Mesendoderm (in vitro differentiated cells): Measurements from ENCODE around the gene TUBGCP6.
"Not testable (repeated sequence)": the region's sequence is repeated elsewhere in the genome, so short reads cannot be mapped to it uniquely, and the experiment has no call there.

Source experiments
- DNase-seq: peaks from one replicate; pipeline ENCODE4 v3.0.0; 2013
- H2AK5ac ChIP-seq: 2 replicates; pipeline ENCODE4 v1.6.1; 2013; ENCODE audit warnings: low read length, inconsistent platforms
- H2BK120ac ChIP-seq: 2 replicates; pipeline ENCODE4 v1.6.1; 2013; ENCODE audit warnings: low read depth, mild to moderate bottlenecking, low read length, moderate library complexity, mixed read lengths
- H2BK15ac ChIP-seq: replicated peaks from 2 replicates; pipeline ENCODE4 v1.6.1; 2013; ENCODE audit warnings: low read depth, mild to moderate bottlenecking, moderate library complexity
- H2BK5ac ChIP-seq: 2 replicates; pipeline ENCODE4 v1.6.1; 2013; ENCODE audit warnings: low read length, inconsistent platforms
- H3K18ac ChIP-seq: 2 replicates; pipeline ENCODE4 v1.6.1; 2013; ENCODE audit warnings: mild to moderate bottlenecking, low read length, mixed read lengths
- H3K23ac ChIP-seq: one replicate; pipeline ENCODE4 v1.6.1; 2013; ENCODE audit warnings: low read length
- H3K27ac ChIP-seq: 2 replicates; pipeline ENCODE4 v1.5.1; 2013; ENCODE audit warnings: low read depth, mild to moderate bottlenecking, inconsistent platforms, low read length, moderate library complexity
- H3K27me3 ChIP-seq: 2 replicates; pipeline ENCODE4 v1.6.1; 2013; ENCODE audit warnings: low read length, control low read depth, mild to moderate bottlenecking, inconsistent platforms; ENCODE audit not compliant: insufficient read depth, poor library complexity
- H3K36me3 ChIP-seq: 2 replicates; pipeline ENCODE4 v1.6.1; 2013; ENCODE audit warnings: low read length, inconsistent platforms; ENCODE audit not compliant: control insufficient read depth, insufficient read depth
- H3K4ac ChIP-seq: one replicate; pipeline ENCODE4 v1.6.1; 2013; ENCODE audit warnings: low read depth, mild to moderate bottlenecking, low read length, moderate library complexity
- H3K4me1 ChIP-seq: 2 replicates; pipeline ENCODE4 v1.6.1; 2013; ENCODE audit warnings: low read depth, low read length, inconsistent platforms; ENCODE audit not compliant: control insufficient read depth
- H3K4me2 ChIP-seq: 2 replicates; pipeline ENCODE4 v1.6.1; 2013; ENCODE audit warnings: low read length
- H3K4me3 ChIP-seq: 2 replicates; pipeline ENCODE4 v1.5.1; 2013; ENCODE audit warnings: mild to moderate bottlenecking, low read length
- H3K56ac ChIP-seq: one replicate; pipeline ENCODE4 v1.6.1; 2013; ENCODE audit warnings: low read length
- H3K79me1 ChIP-seq: 2 replicates; pipeline ENCODE4 v1.6.1; 2013; ENCODE audit warnings: low read length, inconsistent platforms
- H3K79me2 ChIP-seq: 2 replicates; pipeline ENCODE4 v1.6.1; 2013; ENCODE audit warnings: mild to moderate bottlenecking, low read length; ENCODE audit not compliant: control insufficient read depth, insufficient read depth
- H3K9ac ChIP-seq: 2 replicates; pipeline ENCODE4 v1.6.1; 2013; ENCODE audit warnings: low read length, inconsistent platforms
- H4K5ac ChIP-seq: one replicate; pipeline ENCODE4 v1.6.1; 2013; ENCODE audit warnings: low read length
- H4K8ac ChIP-seq: one replicate; pipeline ENCODE4 v1.6.1; 2013; ENCODE audit warnings: low read depth, mild to moderate bottlenecking, control low read depth, low read length, moderate library complexity
- WGBS: extraction: QIAGEN DNeasy Blood & Tissue Kit; methylation state at CpG from one replicate; pipeline ENCODE4 v1.1.7; 2013; ENCODE audit warnings: low lambda C conversion rate, missing lambda C conversion rate; ENCODE audit not compliant: insufficient coverage; ENCODE audit errors: extremely low coverage; 5-methylcytosine and 5-hydroxymethylcytosine counted together

Gene TUBGCP6

GRCh38 chr22:50171319-50171964 is 73.4 kb downstream of the TUBGCP6 start:
- no peak for DNase-seq
- H3K4ac ChIP-seq: no peak overlapping the region
- H3K27ac ChIP-seq: no peak overlapping the region
- WGBS: no CpG with 5 or more reads among the region's 15 CpGs
- H3K36me3 ChIP-seq: no peaks in the 10 kb centered on the region
- H4K5ac ChIP-seq: no peak overlapping the region
- no peak overlapping the region for H3K23ac ChIP-seq
- no peak overlapping the region for H2AK5ac ChIP-seq
- no peak overlapping the region for H3K18ac ChIP-seq
- no peak overlapping the region for H2BK120ac ChIP-seq
- H2BK5ac ChIP-seq: no peak overlapping the region
- no peak overlapping the region for H4K8ac ChIP-seq
- peak overlapping the region; percentile 13 for H3K4me2 ChIP-seq
- H2BK15ac ChIP-seq: no peak overlapping the region
- H3K4me3 ChIP-seq: no peak overlapping the region
- H3K79me1 ChIP-seq: no peaks in the 10 kb centered on the region
- H3K9ac ChIP-seq: no peak overlapping the region
- no peaks in the 10 kb centered on the region for H3K4me1 ChIP-seq
- no peak overlapping the region for H3K56ac ChIP-seq
- no peaks in the 10 kb centered on the region for H3K79me2 ChIP-seq
- H3K27me3 ChIP-seq: peaks cover 9% of the 10 kb centered on the region

GRCh38 chr22:50170453-50171318 is 74.1 kb downstream of the TUBGCP6 start, which contains the start of gene PANX2:
Gene PANX2 (plus strand): TSS chr22:50170731. CDS start chr22:50170731, 0 bp downstream.
- H2AK5ac ChIP-seq: no peak within 1 kb of the TSS
- no peak within 1 kb of the TSS for H4K8ac ChIP-seq
- no peaks in the 10 kb centered on the region for H3K79me1 ChIP-seq
- H3K56ac ChIP-seq: peak within 1 kb of the TSS; percentile 89
- no peaks in the 10 kb centered on the region for H3K79me2 ChIP-seq
- H3K4me1 ChIP-seq: no peaks in the 10 kb centered on the region
- H3K27ac ChIP-seq: no peak within 1 kb of the TSS
- peak within 1 kb of the TSS; percentile 81 for H3K4ac ChIP-seq
- H4K5ac ChIP-seq: no peak within 1 kb of the TSS
- H3K9ac ChIP-seq: peak within 1 kb of the TSS; percentile 62
- H3K36me3 ChIP-seq: no peaks in the 10 kb centered on the region
- peaks cover 9% of the 10 kb centered on the region for H3K27me3 ChIP-seq
- no CpG with 5 or more reads among the region's 105 CpGs for WGBS
- H3K23ac ChIP-seq: no peak within 1 kb of the TSS
- no peak within 1 kb of the TSS for H2BK15ac ChIP-seq
- no peak within 1 kb of the TSS for H2BK5ac ChIP-seq
- peak within 1 kb of the TSS; percentile 83 for H3K18ac ChIP-seq
- peak within 1 kb of the TSS; percentile 33 for H3K4me3 ChIP-seq
- DNase-seq: no peak
- H2BK120ac ChIP-seq: no peak within 1 kb of the TSS
- H3K4me2 ChIP-seq: peak within 1 kb of the TSS; percentile 81

GRCh38 chr22:50169774-50170341 is 75.0 kb downstream of the TUBGCP6 start:
- Histone ChIP-seq H3K23ac (no peak overlapping the region), H3K18ac (peak overlapping the region; percentile 83), H3K4me1 (no peaks in the 10 kb centered on the region), H3K27ac (no peak overlapping the region), H3K79me1 (no peaks in the 10 kb centered on the region), H3K4me3 (no peak overlapping the region), H4K8ac (no peak overlapping the region), H2BK5ac (no peak overlapping the region), H3K4me2 (no peak overlapping the region), H2AK5ac (no peak overlapping the region), H2BK120ac (no peak overlapping the region), H3K79me2 (no peaks in the 10 kb centered on the region), H3K4ac (peak overlapping the region; percentile 81), H3K9ac (peak overlapping the region; percentile 61), H3K36me3 (no peaks in the 10 kb centered on the region), H4K5ac (no peak overlapping the region), H2BK15ac (no peak overlapping the region), H3K27me3 (peaks cover 9% of the 10 kb centered on the region), H3K56ac (peak overlapping the region; percentile 64)
- WGBS: no CpG with 5 or more reads among the region's 70 CpGs
- peak; percentile 32 for DNase-seq

GRCh38 chr22:50169181-50169759 is 75.6 kb downstream of the TUBGCP6 start:
- no CpG with 5 or more reads among the region's 36 CpGs for WGBS
- H3K4me1 ChIP-seq: no peaks in the 10 kb centered on the region
- H3K27me3 ChIP-seq: peaks cover 9% of the 10 kb centered on the region
- H3K36me3 ChIP-seq: no peaks in the 10 kb centered on the region
- peak overlapping the region; percentile 81 for H3K4ac ChIP-seq
- no peak overlapping the region for H3K27ac ChIP-seq
- H3K18ac ChIP-seq: peak overlapping the region; percentile 83
- H3K56ac ChIP-seq: peak overlapping the region; percentile 64
- H4K5ac ChIP-seq: no peak overlapping the region
- no peak overlapping the region for H2BK15ac ChIP-seq
- H4K8ac ChIP-seq: no peak overlapping the region
- H3K79me1 ChIP-seq: no peaks in the 10 kb centered on the region
- H3K4me2 ChIP-seq: no peak overlapping the region
- no peak overlapping the region for H3K9ac ChIP-seq
- H3K4me3 ChIP-seq: no peak overlapping the region
- H3K79me2 ChIP-seq: no peaks in the 10 kb centered on the region
- H2BK5ac ChIP-seq: no peak overlapping the region
- H2AK5ac ChIP-seq: no peak overlapping the region
- no peak for DNase-seq
- H3K23ac ChIP-seq: no peak overlapping the region
- H2BK120ac ChIP-seq: no peak overlapping the region

GRCh38 chr22:50168490-50169180 is 76.2 kb downstream of the TUBGCP6 start:
- not testable (repeated sequence) for H4K5ac ChIP-seq, H3K4me2 ChIP-seq, H3K4me3 ChIP-seq, H3K79me1 ChIP-seq, H3K27ac ChIP-seq, H3K36me3 ChIP-seq, H3K56ac ChIP-seq, H4K8ac ChIP-seq, H3K18ac ChIP-seq, H3K23ac ChIP-seq, DNase-seq, H3K79me2 ChIP-seq, H2AK5ac ChIP-seq, H3K4me1 ChIP-seq, H3K4ac ChIP-seq, H2BK15ac ChIP-seq, H3K27me3 ChIP-seq, H3K9ac ChIP-seq, H2BK120ac ChIP-seq, H2BK5ac ChIP-seq
- WGBS: no CpG with 5 or more reads among the region's 5 CpGs
